Endothelial cell of umbilical vein (primary cell): Measurements from ENCODE around the gene WDR90.

Experiments used
- EZH2 ChIP-seq: IDR thresholded peaks from 2 replicates; pipeline ENCODE4 v1.6.1; 2012; ENCODE audit warnings: borderline replicate concordance, low read depth, mild to moderate bottlenecking, moderate library complexity, low read length, inconsistent platforms; ENCODE audit not compliant: severe bottlenecking
- POLR2A ChIP-seq: IDR thresholded peaks from 2 replicates; pipeline ENCODE4 v1.6.1; 2012; ENCODE audit warnings: low read depth, mild to moderate bottlenecking, control low read depth, low read length
- POLR2AphosphoS5 ChIP-seq: IDR thresholded peaks from 2 replicates; pipeline ENCODE4 v1.6.1; 2012; ENCODE audit warnings: low read depth, mild to moderate bottlenecking, control low read depth, low read length, moderate library complexity; ENCODE audit not compliant: insufficient read depth
- TF ChIP-seq, protein P1 (sequence below), 2 donors: IDR thresholded peaks; 1 replicate in 1 of 2; 2 replicates in 1 of 2; pipeline ENCODE4 v1.5.1; 2011; ENCODE audit warnings: low read length in 2 of 2, mild to moderate bottlenecking in 2 of 2, moderate library complexity in 2 of 2, control low read depth in 1 of 2, inconsistent platforms in 1 of 2, low read depth in 1 of 2; ENCODE audit not compliant: insufficient read depth in 1 of 2; ENCODE audit errors: extremely low read depth in 1 of 2

- no peak for TF ChIP-seq EZH2
- TF ChIP-seq, protein P1, sequence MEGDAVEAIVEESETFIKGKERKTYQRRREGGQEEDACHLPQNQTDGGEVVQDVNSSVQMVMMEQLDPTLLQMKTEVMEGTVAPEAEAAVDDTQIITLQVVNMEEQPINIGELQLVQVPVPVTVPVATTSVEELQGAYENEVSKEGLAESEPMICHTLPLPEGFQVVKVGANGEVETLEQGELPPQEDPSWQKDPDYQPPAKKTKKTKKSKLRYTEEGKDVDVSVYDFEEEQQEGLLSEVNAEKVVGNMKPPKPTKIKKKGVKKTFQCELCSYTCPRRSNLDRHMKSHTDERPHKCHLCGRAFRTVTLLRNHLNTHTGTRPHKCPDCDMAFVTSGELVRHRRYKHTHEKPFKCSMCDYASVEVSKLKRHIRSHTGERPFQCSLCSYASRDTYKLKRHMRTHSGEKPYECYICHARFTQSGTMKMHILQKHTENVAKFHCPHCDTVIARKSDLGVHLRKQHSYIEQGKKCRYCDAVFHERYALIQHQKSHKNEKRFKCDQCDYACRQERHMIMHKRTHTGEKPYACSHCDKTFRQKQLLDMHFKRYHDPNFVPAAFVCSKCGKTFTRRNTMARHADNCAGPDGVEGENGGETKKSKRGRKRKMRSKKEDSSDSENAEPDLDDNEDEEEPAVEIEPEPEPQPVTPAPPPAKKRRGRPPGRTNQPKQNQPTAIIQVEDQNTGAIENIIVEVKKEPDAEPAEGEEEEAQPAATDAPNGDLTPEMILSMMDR (IDR thresholded peaks at IDR 0.05; ENCODE audit: extremely low read depth in 1 of 2, insufficient read depth in 1 of 2, low read depth in 1 of 2, low read length in 2 of 2), result no peak
- no peak for TF ChIP-seq POLR2AphosphoS5
- TF ChIP-seq POLR2A, result no peak
Measured at GRCh38 chr16:684961-685696, 36.0 kb downstream of the WDR90 start.
